Measurements from ENCODE around the gene C17orf75. TPM values are rescaled to one million over a fixed set of nuclear protein-coding genes. Genes with fewer than 3 reads are reported as not detected.

Gene C17orf75
- total and polyA plus RNA-seq, 2 of the 8 experiments (the other 6 are each of a cell fraction or from before 2014, with no cell fraction given), result 15.8 to 42.6 TPM

DNA sequence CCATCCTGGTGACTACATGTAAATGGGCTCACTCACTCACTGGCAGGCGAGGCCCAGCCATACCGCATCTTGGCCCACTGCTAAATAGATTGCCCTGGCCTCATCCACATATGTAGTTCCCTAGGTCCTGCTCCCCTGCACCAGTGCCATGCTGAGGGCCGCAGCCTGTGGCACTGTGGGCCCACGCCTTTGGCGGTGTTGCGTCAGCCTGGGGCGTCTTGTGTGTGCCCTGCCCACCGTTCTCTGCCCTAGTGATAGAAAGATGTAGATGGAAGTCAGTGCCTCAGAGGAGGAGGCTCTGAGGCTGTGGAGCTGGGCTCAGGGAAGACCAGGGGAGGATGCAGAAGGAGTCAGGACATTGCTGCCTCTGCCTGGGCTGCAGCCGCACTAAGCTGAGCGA, 18.9 kb downstream of the C17orf75 start:
- Histone ChIP-seq H2BK120ac (replicated peaks; ENCODE audit: low read depth, low read length) (no peak overlapping the region), H3K27ac (ENCODE audit: low read depth, low read length) (no peak overlapping the region), H3K4me3 (ENCODE audit: extremely low read depth in 1 of 4, insufficient read depth in 2 of 4, low read depth in 3 of 4, low read length in 4 of 4) (no peak overlapping the region), H3K23ac (ENCODE audit: insufficient read length) (no peak overlapping the region), H4K20me1 (replicated peaks in 1 of 2; ENCODE audit: control insufficient read depth in 1 of 2, insufficient read depth in 2 of 2, low read length in 2 of 2) (no peaks in the 10 kb centered on the region), H3K18ac (ENCODE audit: extremely low read depth, low read length) (no peak overlapping the region; the same call in 1 of the 2 replicates), H2AFZ (ENCODE audit: low read length) (no peak overlapping the region), H3K27me3 (replicated peaks in 1 of 4; ENCODE audit: control insufficient read depth in 3 of 4, extremely low read depth in 1 of 4, insufficient read depth in 3 of 4, low read length in 3 of 4) (no peaks in the 10 kb centered on the region), H3K79me1 (ENCODE audit: low read depth, low read length) (no peaks in the 10 kb centered on the region), H3K9ac (replicated peaks in 1 of 4; ENCODE audit: extremely low read depth in 1 of 4, low read depth in 3 of 4, low read length in 3 of 4) (no peak overlapping the region), H3K36me3 (ENCODE audit: control insufficient read depth in 2 of 4, insufficient read depth in 4 of 4, low read length in 3 of 4) (no peaks in the 10 kb centered on the region), H4K91ac (replicated peaks; ENCODE audit: insufficient read length, low read length) (peak overlapping the region; percentile 62), H3K56ac (replicated peaks; ENCODE audit: insufficient read length, low read depth, low read length) (no peak overlapping the region), H3K14ac (ENCODE audit: insufficient read length) (no peak overlapping the region), H2AK5ac (ENCODE audit: low read depth, low read length) (no peak overlapping the region), H4K5ac (ENCODE audit: insufficient read length, low read depth, low read length) (no peak overlapping the region), H3K4me1 (replicated peaks in 1 of 4; ENCODE audit: control insufficient read depth in 3 of 4, insufficient read depth in 4 of 4, low read length in 3 of 4) (peaks cover 0 to 13% (median 10%) of the 10 kb centered on the region in 4 experiments; a peak in 6 of 7 replicates), H3K79me2 (ENCODE audit: control insufficient read depth in 1 of 2, insufficient read depth in 2 of 2, low read length in 2 of 2) (no peaks in the 10 kb centered on the region), H2BK12ac (ENCODE audit: low read depth, low read length) (peak overlapping the region; percentile 82; the same call in 1 of the 2 replicates), H3K23me2 (ENCODE audit: low read depth, low read length) (no peaks in the 10 kb centered on the region), H3K4me2 (ENCODE audit: insufficient read depth in 1 of 2, low read depth in 2 of 2, low read length in 2 of 2) (no peak overlapping the region), H2BK15ac (ENCODE audit: low read length) (no peak overlapping the region), H3K9me3 (ENCODE audit: insufficient read depth in 2 of 2, low read depth in 1 of 2, low read length in 1 of 2) (no peaks in the 10 kb centered on the region), H2BK5ac (ENCODE audit: low read depth, low read length) (peak overlapping the region; percentile 37; the same call in 1 of the 2 replicates), H4K8ac (ENCODE audit: extremely low read depth, insufficient read depth, low read length) (no peak overlapping the region), H3K4ac (replicated peaks; ENCODE audit: insufficient read length, low read depth, low read length) (peak overlapping the region; percentile 15), H2BK20ac (ENCODE audit: low read length) (peak overlapping the region; percentile 43; the same call in 1 of the 2 replicates)
- no peak for DNase-seq (ENCODE audit: low read depth in 1 of 2, low spot score in 2 of 2)
- TF ChIP-seq BACH1 (IDR thresholded peaks at IDR 0.05; ENCODE audit: low read length) (no peak), FOSL1 (IDR thresholded peaks at IDR 0.05; ENCODE audit: insufficient read depth, low read depth, low read length) (no peak), ZNF274 (IDR thresholded peaks at IDR 0.05; ENCODE audit: borderline replicate concordance, extremely low read depth, low read length) (no peak), TBP (IDR thresholded peaks at IDR 0.05; ENCODE audit: low read depth, low read length) (no peak), CBX5 (IDR thresholded peaks at IDR 0.05; ENCODE audit: low read depth, low read length) (no peak), ASH2L (IDR thresholded peaks at IDR 0.05; ENCODE audit: low read length) (no peak), SUZ12 (IDR thresholded peaks at IDR 0.05; ENCODE audit: low read length) (no peak), MAFK (IDR thresholded peaks at IDR 0.05; ENCODE audit: low read depth, low read length) (no peak), MAX (IDR thresholded peaks at IDR 0.05) (no peak), POLR2A (IDR thresholded peaks at IDR 0.05; ENCODE audit: control extremely low read depth in 1 of 2, low read depth in 2 of 2, low read length in 2 of 2) (no peak), JUN (IDR thresholded peaks at IDR 0.05; ENCODE audit: low read depth, low read length) (no peak), KDM5A (IDR thresholded peaks at IDR 0.05; ENCODE audit: low read length) (no peak)
- 94% methylated on average over 10 of the region's 10 CpGs; no CpG with 5 or more reads in 1 of the 2 experiments for WGBS, 2 experiments (ENCODE audit: extremely low coverage in 1 of 2, insufficient coverage in 1 of 2, insufficient read length in 1 of 2, insufficient replicate concordance in 2 of 2, low coverage in 1 of 2, low lambda C conversion rate in 2 of 2, missing lambda C conversion rate in 1 of 2)
- ChIA-PET POLR2A (ENCODE audit: partially characterized antibody) (interaction anchor here (1.2 to 2.4 kb wide), 4 partner anchors 8 to 43 kb away, joined by 3 to 7 read pairs (median 4); no protein-coding TSS in a partner anchor), CTCF (ENCODE audit: partially characterized antibody) (interaction anchor here (0.8 to 13.3 kb wide), 9 partner anchors 10 to 121 kb away, joined by 3 to 170 read pairs (median 7); partner anchors contain the start of genes PSMD11 and RHBDL3)
- no peak for FAIRE-seq
